H9 (cell line): ENCODE data around the gene ZNF618. TPM values are rescaled to one million over a fixed set of nuclear protein-coding genes. Genes with fewer than 3 reads are reported as not detected.

ENCODE experiments used
- DNase-seq: peaks from one replicate; pipeline ENCODE4 v3.0.0-alpha.2; 2017
- H2AFZ ChIP-seq: one replicate; pipeline ENCODE4 v1.6.1; 2013; ENCODE audit warnings: mild to moderate bottlenecking, low read length, control low read depth, moderate library complexity
- H2AK5ac ChIP-seq: 2 replicates; pipeline ENCODE4 v1.6.1; 2013; ENCODE audit warnings: low read length, control low read depth, mixed read lengths; ENCODE audit not compliant: insufficient read length
- H2BK120ac ChIP-seq: one replicate; pipeline ENCODE4 v1.6.1; 2013; ENCODE audit warnings: low read depth, mild to moderate bottlenecking, low read length, control low read depth, inconsistent platforms; ENCODE audit not compliant: poor library complexity, severe bottlenecking
- H2BK12ac ChIP-seq: 2 replicates; pipeline ENCODE4 v1.6.1; 2013; ENCODE audit warnings: low read length, control low read depth, mixed read lengths, low read depth; ENCODE audit not compliant: insufficient read length
- H2BK15ac ChIP-seq: 2 replicates; pipeline ENCODE4 v1.6.1; 2013; ENCODE audit warnings: low read depth, low read length, control low read depth
- H2BK20ac ChIP-seq: one replicate; pipeline ENCODE4 v1.6.1; 2013; ENCODE audit warnings: low read depth, mild to moderate bottlenecking, low read length, control low read depth, inconsistent platforms; ENCODE audit not compliant: poor library complexity, severe bottlenecking
- H2BK5ac ChIP-seq: 2 replicates; pipeline ENCODE4 v1.6.1; 2013; ENCODE audit warnings: low read length, control low read depth, mixed read lengths; ENCODE audit not compliant: insufficient read length
- H3K14ac ChIP-seq: 2 replicates; pipeline ENCODE4 v1.6.1; 2013; ENCODE audit warnings: low read length, control low read depth; ENCODE audit not compliant: insufficient read depth
- H3K18ac ChIP-seq: 2 replicates; pipeline ENCODE4 v1.6.1; 2013; ENCODE audit warnings: low read depth, mild to moderate bottlenecking, mixed read lengths, low read length, control low read depth; ENCODE audit not compliant: insufficient read length
- H3K23ac ChIP-seq: 2 replicates; pipeline ENCODE4 v1.6.1; 2013; ENCODE audit warnings: low read length, control low read depth, mixed read lengths, low read depth; ENCODE audit not compliant: insufficient read length
- H3K23me2 ChIP-seq: 2 replicates; pipeline ENCODE4 v1.6.1; 2013; ENCODE audit warnings: low read depth, mild to moderate bottlenecking, mixed read lengths, low read length, control low read depth; ENCODE audit not compliant: insufficient read length, poor library complexity, severe bottlenecking
- H3K27ac ChIP-seq: 2 replicates; pipeline ENCODE4 v1.5.1; 2013; ENCODE audit warnings: low read length, control low read depth, mixed read lengths, low read depth; ENCODE audit not compliant: insufficient read length
- H3K27me3 ChIP-seq: 2 replicates; pipeline ENCODE4 v1.6.1; 2013; ENCODE audit warnings: low read length, control low read depth, inconsistent platforms; ENCODE audit not compliant: insufficient read depth
- H3K4ac ChIP-seq: 2 replicates; pipeline ENCODE4 v1.6.1; 2013; ENCODE audit warnings: low read depth, mild to moderate bottlenecking, control low read depth, inconsistent platforms, low read length, moderate library complexity
- H3K4me1 ChIP-seq: 2 replicates; pipeline ENCODE4 v1.6.1; 2013; ENCODE audit warnings: low read length, control low read depth, inconsistent platforms; ENCODE audit not compliant: insufficient read depth
- H3K4me2 ChIP-seq: 2 replicates; pipeline ENCODE4 v1.6.1; 2013; ENCODE audit warnings: low read length, control low read depth, mixed read lengths; ENCODE audit not compliant: insufficient read length, insufficient read depth
- H3K56ac ChIP-seq: 2 replicates; pipeline ENCODE4 v1.6.1; 2013; ENCODE audit warnings: low read depth, mild to moderate bottlenecking, mixed read lengths, low read length, control low read depth; ENCODE audit not compliant: insufficient read length
- H3K79me1 ChIP-seq: 2 replicates; pipeline ENCODE4 v1.6.1; 2013; ENCODE audit warnings: low read depth, mild to moderate bottlenecking, moderate library complexity, low read length, control low read depth, inconsistent platforms; ENCODE audit not compliant: insufficient read depth, poor library complexity, severe bottlenecking
- H3K79me2 ChIP-seq: 2 replicates; pipeline ENCODE4 v1.6.1; 2013; ENCODE audit warnings: low read length, control low read depth, inconsistent platforms; ENCODE audit not compliant: insufficient read depth
- H3K9ac ChIP-seq: 2 replicates; pipeline ENCODE4 v1.6.1; 2013; ENCODE audit warnings: low read length, control low read depth, mixed read lengths; ENCODE audit not compliant: insufficient read length; ENCODE audit errors: extremely low read depth
- H3K9me3 ChIP-seq: one replicate; pipeline ENCODE4 v1.6.1; 2013; ENCODE audit warnings: low read depth, low read length, inconsistent platforms; ENCODE audit not compliant: control insufficient read depth
- H3T11ph ChIP-seq: one replicate; pipeline ENCODE4 v1.6.1; 2013; ENCODE audit warnings: mild to moderate bottlenecking, low read length, control low read depth, inconsistent platforms
- H4K20me1 ChIP-seq: one replicate; pipeline ENCODE4 v1.6.1; 2013; ENCODE audit not compliant: control insufficient read depth, insufficient read length, insufficient read depth
- H4K5ac ChIP-seq: 2 replicates; pipeline ENCODE4 v1.6.1; 2013; ENCODE audit warnings: low read depth, mild to moderate bottlenecking, mixed read lengths, low read length, control low read depth; ENCODE audit not compliant: insufficient read length
- H4K8ac ChIP-seq: replicated peaks from 2 replicates; pipeline ENCODE4 v1.6.1; 2013; ENCODE audit warnings: low read length, control low read depth, mixed read lengths, low read depth; ENCODE audit not compliant: insufficient read length
- H4K91ac ChIP-seq: 2 replicates; pipeline ENCODE4 v1.6.1; 2013; ENCODE audit warnings: low read depth, mild to moderate bottlenecking, moderate library complexity, mixed read lengths, low read length, control low read depth; ENCODE audit not compliant: insufficient read length
- H3K27ac Mint-ChIP-seq, 3 experiments: 2 replicates in 2 of 3; 3 replicates in 1 of 3; pipeline ENCODE4 v1.8.0; 2020 to 2021; ENCODE audit warnings: mixed read lengths in 3 of 3, mild to moderate bottlenecking in 1 of 3, moderate library complexity in 1 of 3
- H3K27me3 Mint-ChIP-seq: 2 replicates; pipeline ENCODE4 v1.8.0; 2021; ENCODE audit warnings: low read depth, mild to moderate bottlenecking, moderate library complexity, mixed read lengths
- H3K36me3 Mint-ChIP-seq, 3 experiments: 2 replicates in 2 of 3; 3 replicates in 1 of 3; pipeline ENCODE4 v1.8.0; 2020 to 2021; ENCODE audit warnings: low read depth in 3 of 3, mixed read lengths in 3 of 3; ENCODE audit not compliant: insufficient read depth in 1 of 3
- H3K4me1 Mint-ChIP-seq, 2 experiments: 2 replicates each; pipeline ENCODE4 v1.8.0; 2020; ENCODE audit warnings: mixed read lengths in 2 of 2
- H3K4me3 Mint-ChIP-seq, 2 experiments: 2 replicates in 1 of 2; 3 replicates in 1 of 2; pipeline ENCODE4 v1.8.0; 2020 to 2021; ENCODE audit warnings: mild to moderate bottlenecking in 2 of 2, mixed read lengths in 2 of 2, moderate library complexity in 1 of 2
- H3K9me3 Mint-ChIP-seq, 2 experiments: 2 replicates in 1 of 2; 3 replicates in 1 of 2; pipeline ENCODE4 v1.8.0; 2020; ENCODE audit warnings: mild to moderate bottlenecking in 2 of 2, mixed read lengths in 2 of 2, moderate library complexity in 1 of 2
- WGBS: extraction: QIAGEN DNeasy Blood & Tissue Kit; methylation state at CpG from one replicate; pipeline ENCODE4 v1.1.7; 2013; ENCODE audit warnings: missing lambda C conversion rate, low lambda C conversion rate, mixed read lengths; ENCODE audit not compliant: insufficient read length; ENCODE audit errors: extremely low coverage; 5-methylcytosine and 5-hydroxymethylcytosine counted together
- total RNA-seq: library from RNA; stranded (reverse); gene quantifications from 2 replicates; pipeline ENCODE4 v1.2.1, GENCODE V29; 2021
- TF ChIP-seq, protein P1 (sequence below): fragments of 200-600 bp; sonication (generic); conservative IDR thresholded peaks from 3 replicates; pipeline ENCODE4 v1.8.0; 2021; ENCODE audit warnings: antibody characterized with exemption, mild to moderate bottlenecking

ZNF618 gene
- total RNA-seq, 1 experiment from 2014 or later: 13.6 TPM

DNA sequence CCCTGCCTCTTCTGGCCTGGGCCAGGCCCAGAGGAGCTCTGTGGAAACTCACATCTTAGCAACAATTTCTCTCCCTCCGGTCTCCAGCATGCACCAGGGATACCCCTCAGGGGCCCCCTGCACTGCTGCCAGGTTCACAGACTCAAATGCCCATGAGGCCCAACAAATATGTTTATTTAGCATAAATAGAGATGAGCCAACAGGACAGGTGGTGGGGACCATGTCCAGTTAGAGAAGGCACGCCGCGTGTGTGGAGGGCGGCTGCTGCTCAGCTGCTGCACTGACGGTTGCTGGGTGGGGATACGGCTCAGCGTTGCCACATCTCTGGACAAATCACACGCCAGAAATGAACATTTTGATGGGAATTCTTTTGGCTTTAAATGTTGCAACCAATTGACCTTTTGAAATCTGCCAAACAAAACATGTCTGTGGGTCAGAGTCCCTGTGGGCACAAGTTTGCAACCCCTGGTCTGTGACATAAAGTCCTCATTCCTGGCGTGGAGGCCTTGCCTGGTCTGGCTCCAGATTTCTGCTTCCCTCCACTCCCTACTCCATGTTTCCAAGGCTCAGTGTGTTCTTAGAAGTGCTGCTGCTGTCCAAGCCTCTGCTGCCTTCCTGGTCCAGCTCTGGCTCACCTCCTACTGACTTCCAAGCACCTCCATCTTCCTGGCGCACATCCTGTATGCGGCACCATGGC lies 113.1 kb downstream of the ZNF618 start:
- Histone ChIP-seq H3K23me2 (no peaks in the 10 kb centered on the region), H3K9ac (no peak overlapping the region), H3T11ph (no peak overlapping the region), H2BK12ac (no peak overlapping the region), H3K4me2 (no peak overlapping the region), H3K23ac (no peak overlapping the region), H2AFZ (no peak overlapping the region), H3K79me1 (no peaks in the 10 kb centered on the region), H3K79me2 (no peaks in the 10 kb centered on the region), H3K4me1 (no peaks in the 10 kb centered on the region), H3K56ac (no peak overlapping the region), H4K20me1 (no peaks in the 10 kb centered on the region), H3K14ac (no peak overlapping the region), H3K18ac (no peak overlapping the region), H3K9me3 (no peaks in the 10 kb centered on the region), H3K4ac (no peak overlapping the region), H2BK20ac (no peak overlapping the region), H2BK15ac (no peak overlapping the region), H4K5ac (no peak overlapping the region), H2BK120ac (no peak overlapping the region), H4K91ac (no peak overlapping the region), H3K27ac (no peak overlapping the region), H2BK5ac (no peak overlapping the region), H3K27me3 (no peaks in the 10 kb centered on the region), H4K8ac (no peak overlapping the region), H2AK5ac (no peak overlapping the region)
- Mint-ChIP-seq H3K4me1 (peaks cover 0 to 3% of the 10 kb centered on the region in 2 experiments; a peak in 1 of 4 replicates), H3K9me3 (no peaks in the 10 kb centered on the region), H3K36me3 (peaks cover 4 to 22% (median 21%) of the 10 kb centered on the region in 3 experiments; a peak in 6 of 7 replicates), H3K27me3 (no peaks in the 10 kb centered on the region), H3K27ac (peak overlapping the region in 1 of 3 experiments; percentile 68; a peak in 2 of 7 replicates), H3K4me3 (no peak overlapping the region)
- TF ChIP-seq, protein P1, sequence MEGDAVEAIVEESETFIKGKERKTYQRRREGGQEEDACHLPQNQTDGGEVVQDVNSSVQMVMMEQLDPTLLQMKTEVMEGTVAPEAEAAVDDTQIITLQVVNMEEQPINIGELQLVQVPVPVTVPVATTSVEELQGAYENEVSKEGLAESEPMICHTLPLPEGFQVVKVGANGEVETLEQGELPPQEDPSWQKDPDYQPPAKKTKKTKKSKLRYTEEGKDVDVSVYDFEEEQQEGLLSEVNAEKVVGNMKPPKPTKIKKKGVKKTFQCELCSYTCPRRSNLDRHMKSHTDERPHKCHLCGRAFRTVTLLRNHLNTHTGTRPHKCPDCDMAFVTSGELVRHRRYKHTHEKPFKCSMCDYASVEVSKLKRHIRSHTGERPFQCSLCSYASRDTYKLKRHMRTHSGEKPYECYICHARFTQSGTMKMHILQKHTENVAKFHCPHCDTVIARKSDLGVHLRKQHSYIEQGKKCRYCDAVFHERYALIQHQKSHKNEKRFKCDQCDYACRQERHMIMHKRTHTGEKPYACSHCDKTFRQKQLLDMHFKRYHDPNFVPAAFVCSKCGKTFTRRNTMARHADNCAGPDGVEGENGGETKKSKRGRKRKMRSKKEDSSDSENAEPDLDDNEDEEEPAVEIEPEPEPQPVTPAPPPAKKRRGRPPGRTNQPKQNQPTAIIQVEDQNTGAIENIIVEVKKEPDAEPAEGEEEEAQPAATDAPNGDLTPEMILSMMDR: no peak
- no CpG with 5 or more reads among the region's 12 CpGs for WGBS
- DNase-seq: no peak
